OCI-LY7 (cell line): ENCODE data around the gene CRACDL.

ENCODE experiments used
- CTCF ChIP-seq: fragments of 200-600 bp; sonication (generic); conservative IDR thresholded peaks from 2 replicates; pipeline ENCODE4 v1.5.1; 2014; ENCODE audit warnings: mild to moderate bottlenecking, antibody characterized with exemption, low read length, moderate library complexity, mixed read lengths
- EZH2phosphoT487 ChIP-seq: fragments of 200-600 bp; sonication (generic); IDR thresholded peaks from 2 replicates; pipeline ENCODE4 v1.6.1; 2018; ENCODE audit warnings: low read depth, borderline replicate concordance, mild to moderate bottlenecking, mixed run types, antibody characterized with exemption, low read length, moderate library complexity, mixed read lengths

GRCh38 chr2:98825858-98826257 is 110.2 kb downstream of the CRACDL start:
- TF ChIP-seq EZH2phosphoT487: no peak
- TF ChIP-seq CTCF: no peak
